Mesangial cell (primary cell): ENCODE results near the gene PHB1. TPM values are rescaled to one million over a fixed set of nuclear protein-coding genes. Genes with fewer than 3 reads are reported as not detected.

Experiments used
- total RNA-seq: library from RNA; depleted of rRNA; stranded (reverse); fragments of >200 nt; gene quantifications from 2 replicates; pipeline ENCODE4 v1.2.3, GENCODE V29; 2015

Gene PHB1
- 101 and 195 TPM in 2 replicates for total RNA-seq

GRCh38 chr17:49414622-49415350, at the start of gene PHB1:
TSS of gene PHB1 (minus strand) at chr17:49414882. CDS start at chr17:49413264, 1,618 bp downstream.

GRCh38 chr17:49361902-49362722, 52.6 kb downstream of the PHB1 start, which contains the start of gene ZNF652:
TSS of gene ZNF652 (minus strand) at chr17:49362250. CDS start at chr17:49317725, 44,525 bp downstream.

Other genes starting within 250 kb of the PHB1 start
- not detected in 2 replicates for gene GNGT2, start 204.3 kb downstream of the PHB1 start, total RNA-seq
- 0.38 and 0.81 TPM in 2 replicates for gene ABI3, start 204.2 kb downstream of the PHB1 start, total RNA-seq
- gene PHOSPHO1, start 184.1 kb downstream of the PHB1 start, total RNA-seq = 0.51 TPM in 1 of 2 replicates, not detected in the other
- gene ZNF652, start 52.6 kb downstream of the PHB1 start, total RNA-seq = 7.7 and 16.6 TPM in 2 replicates
- gene NGFR, start 80.4 kb upstream of the PHB1 start, total RNA-seq = 0.13 and 0.16 TPM in 2 replicates
- gene NXPH3, start 161.0 kb upstream of the PHB1 start, total RNA-seq = under 0.01 TPM in 1 of 2 replicates, not detected in the other